Stimulated activated CD8-positive, alpha-beta memory T cell treated with anti-CD3 and anti-CD28 coated beads, Interleukin-12 subunit alpha, Interleukin-12 subunit beta, amount 100 ng/mL, for 24 hours (primary cell): ENCODE data around the gene THSD7B.

ENCODE experiments used
- DNase-seq: peaks from one replicate; pipeline ENCODE4 v3.0.0-alpha.2; 2020; ENCODE audit errors: extremely low read depth

Gene THSD7B

DNA sequence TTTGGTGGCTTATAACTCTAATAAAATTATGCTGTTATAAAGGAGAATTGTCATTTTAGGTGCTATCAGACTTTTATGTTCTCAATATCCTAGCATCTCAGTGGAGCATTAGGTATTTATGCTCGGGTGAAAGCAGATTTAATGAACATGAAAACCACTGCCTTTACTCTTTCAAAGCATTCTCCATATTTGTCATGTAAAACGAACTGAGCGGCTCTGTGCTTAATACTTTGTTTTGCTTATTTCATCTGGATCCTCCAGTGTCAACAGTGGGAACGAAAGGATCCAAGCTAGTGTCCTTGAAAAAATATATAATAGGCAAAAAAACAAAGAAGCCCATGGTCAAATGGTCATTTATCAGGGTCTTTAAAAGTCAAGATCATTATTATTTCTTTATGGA, 53.5 kb downstream of the THSD7B start:
- no peak for DNase-seq

DNA sequence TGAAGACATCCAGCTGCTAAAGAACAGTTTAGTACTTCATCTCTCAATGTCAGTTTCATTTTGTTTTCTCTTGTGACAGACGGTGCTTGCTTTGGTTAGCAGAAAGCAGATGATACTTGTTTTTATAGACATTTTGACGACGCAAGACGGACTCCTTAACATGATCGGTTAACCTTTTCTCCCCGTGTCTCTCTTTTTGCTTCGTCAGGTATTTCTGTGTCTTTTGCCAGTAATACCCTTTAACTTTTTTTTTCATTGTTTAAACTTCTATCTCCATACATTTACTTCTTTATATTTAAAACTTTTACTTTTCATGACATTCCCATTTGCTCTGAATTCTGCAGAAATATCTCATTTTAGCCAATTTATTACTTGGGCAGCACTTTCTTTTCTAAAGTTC, 57.9 kb downstream of the THSD7B start:
- DNase-seq = no peak

DNA sequence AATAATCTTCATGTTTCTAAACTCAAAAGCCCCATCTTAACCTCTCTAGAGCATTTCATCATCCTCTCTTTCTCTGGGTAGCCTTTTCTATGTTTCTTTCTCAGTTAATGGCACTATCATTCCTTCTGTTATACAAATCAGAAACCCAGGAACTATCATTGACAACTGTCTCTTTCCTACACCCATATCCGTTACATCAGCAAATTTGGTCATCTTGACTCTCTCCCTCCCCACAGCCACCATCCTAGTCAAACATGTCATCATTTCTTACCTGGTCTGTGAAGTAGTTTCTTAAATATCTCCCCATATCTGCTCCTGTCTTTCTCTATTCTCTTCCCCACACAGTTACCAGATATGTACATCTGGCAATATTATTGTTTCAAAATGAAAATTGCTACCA, 62.8 kb downstream of the THSD7B start:
- no peak for DNase-seq

DNA sequence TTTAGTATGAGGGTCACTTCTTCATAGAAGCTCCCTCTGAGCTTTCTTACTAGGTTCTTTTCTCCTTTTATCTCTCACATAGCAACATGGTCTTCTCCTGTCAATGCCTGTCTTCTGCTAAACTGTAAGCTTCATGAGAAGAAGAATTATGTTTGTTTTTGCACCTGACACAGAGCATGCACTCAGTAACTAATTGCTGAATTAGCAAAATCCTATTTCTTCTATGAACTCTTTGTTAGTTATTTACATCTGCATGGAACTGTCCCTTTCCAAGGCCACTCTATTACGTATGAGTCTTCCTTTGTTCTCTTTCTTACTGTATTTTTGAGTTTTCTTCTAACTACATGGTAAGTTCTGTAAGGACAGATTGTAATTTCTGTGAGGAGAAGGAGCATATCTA, 63.4 kb downstream of the THSD7B start:
- no peak for DNase-seq

DNA sequence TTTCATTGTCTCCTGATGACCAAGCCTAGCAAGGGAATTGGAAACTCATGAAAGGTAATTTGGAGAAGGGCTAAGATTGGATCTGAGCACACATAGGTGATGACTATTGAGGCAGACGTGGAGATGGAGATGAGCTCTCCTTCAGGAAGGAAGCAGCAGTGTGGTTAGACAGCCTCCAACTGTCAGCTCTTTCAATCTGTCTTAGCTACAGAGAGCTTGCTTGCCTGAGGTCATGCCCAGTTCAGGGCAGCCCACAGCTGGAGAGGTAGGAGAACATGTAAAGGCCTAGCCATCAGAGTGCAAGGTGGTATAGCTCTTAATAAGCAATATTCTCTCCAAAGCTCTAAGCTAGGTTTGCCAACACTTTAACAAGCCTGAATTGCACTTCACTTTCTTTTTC, 79.2 kb downstream of the THSD7B start:
- DNase-seq = no peak

DNA sequence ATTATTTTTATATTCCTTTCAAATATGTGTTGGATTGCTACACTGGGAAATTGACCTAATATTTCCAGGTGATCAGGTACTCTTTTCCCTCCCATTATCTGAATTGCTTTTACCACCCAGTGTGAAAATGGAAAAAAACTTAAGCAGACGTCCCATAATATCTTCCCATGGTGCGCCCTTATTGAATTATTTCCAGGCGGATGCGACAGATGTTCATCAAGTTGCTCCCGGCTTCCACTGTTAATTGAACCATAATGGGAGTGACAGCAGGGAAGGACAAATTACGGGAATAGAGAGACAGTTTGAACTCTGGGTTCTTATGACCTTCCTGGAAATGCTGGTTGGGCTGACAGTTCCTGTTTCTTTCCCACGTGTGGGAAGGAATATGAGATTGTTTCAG, 93.3 kb downstream of the THSD7B start:
- DNase-seq = no peak

DNA sequence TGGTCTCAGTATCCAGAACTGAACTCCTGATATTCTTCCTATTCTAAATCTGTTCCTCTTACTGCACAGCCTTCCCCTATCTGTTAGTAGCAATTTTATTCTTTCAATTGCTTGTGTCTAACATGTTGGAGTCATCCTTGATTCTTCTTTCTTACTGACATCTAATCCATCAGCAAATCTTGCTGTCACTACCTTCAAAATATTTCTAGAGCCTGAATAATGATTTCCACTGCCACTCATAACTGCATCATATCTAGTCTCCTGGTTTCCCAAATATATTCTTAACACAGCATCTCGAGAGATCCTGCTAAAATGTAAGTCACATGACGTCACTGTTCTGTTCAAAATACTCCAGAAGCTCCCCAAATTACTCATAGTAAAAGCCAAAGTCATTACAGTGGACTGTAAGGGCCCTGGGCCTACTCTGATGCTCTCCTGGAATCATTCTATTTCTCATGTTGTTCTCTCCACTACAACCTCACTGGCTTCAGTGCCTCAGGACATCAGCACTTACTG, 95.2 kb downstream of the THSD7B start:
- DNase-seq = no peak

DNA sequence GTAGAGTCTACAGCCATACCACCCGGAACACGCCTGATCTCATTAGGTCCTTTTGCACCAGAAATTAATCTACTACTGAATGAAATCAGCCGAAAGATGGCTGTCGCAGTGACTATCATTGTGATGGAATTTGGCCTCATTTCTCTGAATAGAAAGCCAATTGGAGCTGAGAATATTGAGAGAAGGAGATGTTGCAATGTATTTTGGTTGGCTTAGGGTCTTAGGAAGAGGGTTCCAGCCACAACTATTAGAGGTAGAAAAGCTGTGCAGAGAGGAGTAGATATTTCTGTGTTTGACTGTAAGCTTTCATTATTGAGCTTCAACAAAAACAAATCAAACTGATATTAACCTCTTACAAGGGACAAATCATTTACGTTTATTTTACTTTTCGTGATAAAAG, 98.1 kb downstream of the THSD7B start:
- DNase-seq = no peak

DNA sequence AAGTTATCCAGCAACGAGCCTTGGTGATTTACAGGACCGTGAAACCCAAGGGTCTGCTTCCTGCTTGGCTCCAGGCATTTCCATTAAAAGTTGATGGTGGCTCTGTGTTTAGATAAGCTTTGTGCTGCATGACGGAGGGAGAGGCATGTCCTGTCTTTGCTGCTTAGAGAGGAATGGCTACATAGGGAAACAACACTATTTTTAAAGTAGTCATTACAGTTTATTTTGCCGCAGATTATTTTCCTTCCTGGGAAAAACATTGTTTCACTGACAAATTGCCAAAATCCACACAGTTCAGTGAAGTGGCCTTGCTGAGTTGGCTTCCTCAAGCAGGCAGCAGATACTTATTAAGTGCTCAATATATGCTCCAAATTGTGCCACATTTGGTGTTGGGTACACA, 98.5 kb downstream of the THSD7B start:
- DNase-seq = no peak

DNA sequence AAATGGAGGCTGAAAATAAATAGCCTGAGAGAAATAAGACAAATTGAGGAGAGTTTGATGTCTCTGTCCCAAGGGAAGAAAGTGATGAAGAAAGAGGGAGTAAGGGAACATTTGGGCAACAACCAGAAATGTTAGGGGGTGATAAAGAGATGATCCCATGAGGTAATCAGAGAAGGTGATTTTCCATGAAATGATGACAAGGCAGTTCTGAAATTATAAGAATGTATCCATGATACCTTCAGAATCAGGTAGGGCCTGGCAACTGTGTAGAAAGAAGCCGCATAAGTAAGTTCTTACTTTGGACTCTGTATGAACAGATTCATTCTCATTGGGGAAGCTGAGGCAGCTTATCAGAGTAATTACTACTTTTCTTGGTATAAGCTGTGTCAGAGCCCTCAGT, 106.1 kb downstream of the THSD7B start:
- no peak for DNase-seq

DNA sequence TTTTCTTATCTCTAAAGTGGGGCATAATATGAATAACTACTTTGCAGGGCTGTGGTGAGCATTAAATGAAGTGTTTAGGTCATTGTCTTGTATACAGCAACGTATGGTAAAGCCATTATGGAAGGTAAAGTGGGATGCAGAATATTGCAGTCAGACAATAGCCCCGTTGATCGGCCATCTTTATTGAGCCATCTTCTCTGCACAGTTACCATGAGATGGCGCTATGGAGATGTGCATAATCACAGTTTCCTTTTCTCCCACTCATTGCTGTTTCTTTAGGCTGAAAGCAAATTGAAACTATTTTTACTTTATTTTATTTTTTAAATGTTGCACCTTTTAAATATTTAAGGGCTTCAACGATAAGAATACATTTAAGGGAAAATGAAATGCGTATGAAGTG, 108.9 kb downstream of the THSD7B start:
- no peak for DNase-seq

DNA sequence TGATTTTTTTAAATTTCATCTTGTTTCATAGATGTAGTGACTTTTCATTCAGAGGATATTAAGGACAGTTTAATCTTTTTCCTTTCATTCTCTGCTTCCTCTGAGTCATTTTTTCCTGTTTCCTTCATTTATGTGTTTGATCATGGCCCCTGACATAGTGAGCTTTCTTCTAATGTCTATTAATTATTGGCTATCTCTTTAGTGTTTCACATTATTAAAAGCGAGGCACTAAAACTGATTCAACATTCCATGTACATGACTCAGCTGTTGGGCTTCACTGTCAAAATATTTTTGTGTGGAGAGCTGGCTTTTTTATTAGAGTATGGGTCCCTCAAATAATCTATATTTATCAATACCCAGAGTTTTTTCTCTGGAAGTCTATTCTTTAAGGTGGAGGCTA, 125.8 kb downstream of the THSD7B start:
- DNase-seq = no peak

DNA sequence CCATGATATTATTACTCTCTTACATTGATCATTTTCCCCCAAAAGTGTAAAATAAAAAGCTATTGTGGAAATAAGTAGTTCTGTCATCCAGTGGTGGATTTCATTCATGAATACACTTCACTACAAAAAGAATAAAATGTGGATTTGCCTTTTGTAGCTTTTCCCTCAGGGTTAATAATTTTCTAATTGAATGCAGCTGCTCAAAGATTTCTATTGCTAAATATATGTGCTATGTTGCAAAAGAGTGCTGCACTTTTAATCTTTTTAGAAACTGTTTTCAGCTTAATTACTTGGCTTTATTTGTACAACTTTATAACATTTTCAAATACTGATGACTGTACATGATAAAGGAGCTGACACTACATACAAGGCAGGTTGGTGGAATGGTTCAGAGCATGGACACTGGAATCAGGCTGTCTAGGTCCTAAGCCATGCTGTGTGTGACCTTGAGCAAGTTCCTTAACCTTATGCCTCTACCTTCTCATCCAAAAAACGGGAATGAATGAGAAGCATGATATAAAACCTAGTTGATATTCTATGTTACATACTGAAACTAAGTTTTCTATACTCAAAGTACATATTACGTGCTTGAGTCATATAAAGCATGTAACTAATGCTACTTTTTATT, 128.8 kb downstream of the THSD7B start:
- no peak for DNase-seq

DNA sequence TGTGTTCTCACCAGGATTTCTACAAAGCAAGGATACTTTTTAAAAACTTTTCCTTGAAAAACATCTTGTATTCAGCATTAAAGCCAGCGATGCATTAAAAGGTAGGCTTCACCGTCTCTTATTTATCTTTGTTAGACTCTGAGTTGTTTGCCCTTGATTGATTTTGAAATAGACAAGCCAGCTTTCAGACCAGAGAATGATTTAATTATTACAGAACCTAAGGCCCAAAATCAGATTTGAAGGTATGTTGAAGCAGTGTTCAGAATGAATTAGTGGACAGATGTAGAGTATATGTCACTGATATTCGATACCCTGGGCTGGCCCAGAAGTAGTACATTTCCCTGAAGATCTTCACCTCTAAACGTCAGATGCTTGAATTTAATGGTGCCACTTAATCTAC, 136.4 kb downstream of the THSD7B start:
- no peak for DNase-seq

DNA sequence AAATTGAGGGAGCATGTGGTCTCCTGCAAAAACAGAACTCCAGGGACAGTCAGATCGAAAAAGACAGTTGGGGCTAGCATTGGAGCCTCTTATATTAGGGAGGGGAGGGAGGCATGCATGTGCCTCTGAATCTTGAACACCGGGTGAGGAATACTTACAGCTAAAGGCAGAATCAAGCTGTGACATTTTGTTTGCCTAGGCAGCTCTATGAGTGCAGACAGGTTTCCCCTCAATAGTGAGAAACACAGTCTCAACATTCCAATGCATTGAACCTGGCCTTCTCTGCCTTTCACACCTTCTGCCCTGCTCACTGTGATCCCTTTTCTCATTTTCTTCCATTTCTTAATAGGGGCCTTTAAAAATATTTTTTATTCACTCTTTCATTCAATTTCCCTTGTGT, 140.4 kb downstream of the THSD7B start:
- DNase-seq = no peak

DNA sequence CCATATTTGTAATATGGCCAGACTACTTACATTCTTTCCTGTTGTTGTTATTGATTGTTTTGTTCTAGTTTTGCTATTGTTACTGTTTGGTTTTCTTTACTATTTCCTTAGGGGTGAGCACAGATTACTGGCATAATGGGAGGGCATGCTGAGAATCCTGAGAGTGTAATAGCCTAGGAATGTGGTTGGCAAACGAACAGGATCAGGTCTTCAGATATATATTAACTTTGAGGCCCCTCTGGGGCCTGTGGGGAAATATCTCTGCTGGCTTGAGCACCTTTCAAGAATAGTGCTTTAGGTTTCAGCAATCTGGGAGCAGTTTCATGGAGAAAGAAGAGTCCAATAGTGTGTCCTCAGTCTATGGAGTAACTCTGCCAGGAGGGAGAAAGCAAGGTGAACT, 144.4 kb downstream of the THSD7B start:
- no peak for DNase-seq

DNA sequence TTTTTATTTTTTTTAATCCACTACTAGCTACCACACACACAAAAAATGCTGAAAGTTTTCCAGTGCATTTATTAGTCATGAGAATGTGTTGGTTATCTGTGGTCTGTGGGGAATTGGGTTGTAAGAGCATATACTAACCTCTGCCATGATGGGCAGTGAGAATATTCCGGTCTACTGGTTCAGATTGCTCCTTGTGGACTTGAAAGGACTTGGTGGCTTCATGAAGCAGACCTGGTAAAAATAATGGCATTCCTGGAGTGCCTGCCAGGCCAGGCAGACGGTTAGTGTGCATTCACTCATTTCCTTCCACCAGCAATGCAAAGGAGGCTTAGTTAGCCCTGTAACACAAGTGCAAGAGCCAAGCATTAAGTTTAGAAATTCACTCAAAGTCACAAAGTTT, 150.8 kb downstream of the THSD7B start:
- DNase-seq = no peak

DNA sequence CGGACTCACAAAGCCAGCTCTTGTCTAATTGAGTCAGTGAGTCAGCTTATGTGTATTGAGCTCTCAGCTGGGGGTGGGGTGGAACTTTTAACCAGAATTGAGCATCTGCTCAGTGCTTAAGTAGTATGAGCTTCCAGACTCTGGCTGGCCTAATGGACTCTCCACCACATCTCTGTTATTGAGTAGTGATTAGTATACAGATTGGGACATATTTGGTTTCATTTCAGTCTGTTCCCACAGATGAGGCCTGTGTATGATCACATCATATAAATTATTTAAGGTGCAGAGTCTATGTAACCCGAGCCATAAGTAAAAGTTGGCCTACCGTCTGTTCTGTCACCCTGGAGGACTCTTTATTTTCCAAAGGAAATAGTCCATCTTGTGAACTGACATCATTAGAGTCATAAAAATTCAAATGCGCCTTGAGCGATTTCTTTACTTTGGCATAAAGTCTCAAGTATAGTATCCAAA, 152.1 kb downstream of the THSD7B start:
- no peak for DNase-seq

DNA sequence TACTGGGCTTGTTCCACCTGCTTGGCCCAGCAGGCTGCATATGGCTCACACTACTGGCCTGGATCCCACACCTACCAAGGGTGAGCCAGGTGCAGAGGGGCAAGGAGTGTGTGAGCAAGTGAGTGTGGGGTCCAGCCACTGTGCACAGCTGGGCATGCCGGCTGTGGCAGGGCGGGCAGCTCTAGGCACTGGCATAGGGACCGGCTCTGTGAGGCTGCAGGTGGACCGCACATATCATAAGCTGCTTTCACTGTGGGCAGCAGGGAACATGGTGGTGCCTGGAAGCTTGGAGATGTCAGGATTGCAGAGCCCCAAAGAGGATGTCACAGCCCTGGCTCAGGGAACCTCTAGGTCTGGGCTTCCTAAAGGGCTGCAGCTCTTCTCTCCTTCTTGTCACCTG, 154.3 kb downstream of the THSD7B start:
- DNase-seq = no peak

DNA sequence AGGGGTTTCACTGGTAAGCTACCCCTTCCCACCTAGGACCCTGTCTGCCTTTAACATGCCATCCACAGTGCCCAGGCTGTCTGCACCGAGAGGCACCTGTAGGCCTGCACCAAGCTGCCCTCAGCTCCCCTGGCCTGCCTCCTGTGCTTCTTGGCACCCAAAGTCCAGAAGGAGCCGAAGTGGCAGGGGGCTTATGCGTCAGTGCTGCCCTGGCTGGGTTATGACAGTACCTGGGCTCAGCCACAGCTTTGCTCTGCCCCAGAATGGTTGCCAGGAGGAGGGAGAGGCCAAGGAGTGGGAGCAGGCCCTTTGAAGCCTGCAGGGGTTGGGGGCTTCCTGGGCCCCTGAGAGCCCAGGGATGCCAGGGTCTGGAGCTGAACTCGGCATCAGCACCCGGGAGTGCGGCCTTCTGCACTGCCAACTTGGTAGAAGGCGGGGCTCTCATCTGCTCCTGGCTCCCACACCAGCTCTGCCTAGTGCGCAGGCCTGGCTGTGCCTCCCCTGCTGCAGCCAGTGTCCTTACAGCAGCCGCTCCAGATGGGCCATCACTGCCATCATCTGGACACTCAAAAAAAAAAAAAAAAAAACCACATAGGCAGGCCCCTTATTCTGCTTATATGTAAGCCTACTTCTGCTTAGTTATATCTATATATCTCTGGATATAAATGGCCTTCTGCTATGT, 155.4 kb downstream of the THSD7B start:
- DNase-seq = no peak

DNA sequence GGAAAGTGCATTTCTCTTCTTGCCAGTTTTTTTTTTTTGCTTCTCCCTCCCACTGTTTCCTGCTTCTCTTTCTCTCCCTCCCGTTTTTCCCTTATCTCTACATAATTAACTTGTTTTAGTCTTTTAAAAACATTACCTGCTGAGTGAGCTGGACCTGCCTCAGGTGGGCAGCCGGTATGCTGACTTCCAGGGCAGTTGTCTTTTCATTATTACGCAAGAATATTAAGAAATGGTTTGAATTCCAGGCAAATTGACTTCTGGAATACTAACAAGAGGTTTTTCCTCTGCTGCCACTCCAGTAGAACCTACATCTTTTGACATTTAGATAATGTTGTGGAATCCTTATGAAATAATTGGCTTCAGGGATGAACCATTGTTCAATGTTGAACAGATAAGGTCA, 161.8 kb downstream of the THSD7B start:
- no peak for DNase-seq

DNA sequence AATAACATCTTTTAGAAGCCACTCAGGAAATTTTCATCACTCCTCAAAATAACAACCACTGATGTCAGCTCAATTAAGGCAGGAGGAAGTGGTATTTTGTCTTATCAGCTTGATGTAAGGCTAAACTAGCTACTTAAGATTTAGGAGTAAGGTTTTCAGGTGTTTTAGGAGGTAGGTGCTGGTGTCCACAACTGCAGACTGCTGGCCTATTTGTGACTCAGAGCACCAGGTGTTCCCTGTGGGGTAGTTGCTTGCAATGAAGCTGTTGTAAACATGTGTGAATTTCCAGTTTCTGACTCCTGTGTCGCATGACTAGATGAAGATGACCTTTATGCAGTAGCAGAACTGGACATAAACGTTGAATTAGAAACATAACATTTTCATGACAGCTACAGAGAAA, 164.2 kb downstream of the THSD7B start:
- DNase-seq = no peak

DNA sequence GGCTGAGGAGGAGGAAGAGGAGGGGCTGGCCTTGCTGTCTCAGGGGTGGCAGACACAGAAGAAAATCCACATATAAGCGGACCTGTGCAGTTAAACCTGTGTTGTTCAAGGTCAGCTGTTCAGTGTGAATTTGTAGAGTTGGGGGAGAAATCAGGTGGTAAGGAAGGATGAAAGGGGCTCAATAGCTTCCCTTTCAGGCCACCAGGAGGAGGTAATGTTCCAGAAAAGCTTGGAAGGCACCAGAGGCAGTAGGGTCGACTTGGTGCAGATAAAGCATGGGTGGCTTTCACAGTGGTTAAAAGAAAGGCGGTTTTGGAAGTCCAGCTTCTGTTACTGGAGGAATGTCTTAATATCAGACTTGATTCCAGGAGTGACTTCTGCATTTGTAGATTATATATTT, 167.4 kb downstream of the THSD7B start:
- DNase-seq = no peak

DNA sequence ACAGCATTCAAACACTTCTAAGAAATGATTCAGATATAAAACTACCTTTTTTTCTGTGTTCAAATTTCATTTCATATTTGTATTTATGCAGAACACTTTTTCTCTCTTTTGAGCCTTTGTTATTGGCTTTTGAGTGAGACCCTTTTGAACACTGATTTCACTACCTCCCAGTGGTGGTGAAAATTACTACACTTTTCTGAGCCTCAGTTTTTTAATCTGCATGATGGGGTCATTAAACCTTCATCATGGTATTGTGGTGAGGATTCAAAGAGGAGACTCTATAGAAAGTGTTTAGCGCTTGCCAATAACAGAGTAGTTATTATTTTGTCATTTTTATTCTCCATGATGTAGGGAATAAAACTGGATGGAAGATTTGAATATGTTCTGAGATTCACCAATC, 169.8 kb downstream of the THSD7B start:
- DNase-seq = no peak
